Smooth muscle cell (in vitro differentiated cells): ENCODE data around the gene PTPN20. TPM values are rescaled to one million over a fixed set of nuclear protein-coding genes. Genes with fewer than 3 reads are reported as not detected.
A peak's percentile ranks its signal among the peaks of the same experiment; 100 is the strongest.

Source experiments
- DNase-seq: peaks from one replicate; lab custom pipeline; 2025; ENCODE audit not compliant: unreplicated experiment; lab: John Stamatoyannopoulos, UW
- H2AFZ ChIP-seq: fragments of 200-600 bp; sonication (generic); 2 replicates; pipeline ENCODE4 v1.6.0; 2016; ENCODE audit warnings: antibody characterized with exemption, low read depth, mild to moderate bottlenecking
- H3F3A ChIP-seq: fragments of 200-600 bp; sonication (generic); 2 replicates; pipeline ENCODE4 v1.6.0; 2017; ENCODE audit warnings: antibody characterized with exemption, low read depth
- H3K27ac ChIP-seq: fragments of 200-600 bp; sonication (generic); 2 replicates; pipeline ENCODE4 v1.5.1; 2016; ENCODE audit warnings: low read depth, mild to moderate bottlenecking
- H3K27me3 ChIP-seq: fragments of 200-600 bp; sonication (generic); 2 replicates; pipeline ENCODE4 v1.6.1; 2016; ENCODE audit warnings: low read depth, mild to moderate bottlenecking
- H3K36me3 ChIP-seq: fragments of 200-600 bp; sonication (generic); 2 replicates; pipeline ENCODE4 v1.5.1; 2016; ENCODE audit warnings: low read depth
- H3K4me1 ChIP-seq: fragments of 200-600 bp; sonication (generic); 2 replicates; pipeline ENCODE4 v1.5.1; 2016; ENCODE audit warnings: low read depth
- H3K4me2 ChIP-seq: fragments of 200-600 bp; sonication (generic); 2 replicates; pipeline ENCODE4 v1.6.0; 2016; ENCODE audit warnings: mild to moderate bottlenecking
- H3K4me3 ChIP-seq: fragments of 200-600 bp; sonication (generic); 2 replicates; pipeline ENCODE4 v1.5.1; 2016; ENCODE audit warnings: mild to moderate bottlenecking
- H3K79me2 ChIP-seq: fragments of 200-600 bp; sonication (generic); 2 replicates; pipeline ENCODE4 v1.6.0; 2016; ENCODE audit warnings: low read depth, mild to moderate bottlenecking
- H3K9ac ChIP-seq: fragments of 200-600 bp; sonication (generic); 2 replicates; pipeline ENCODE4 v1.6.0; 2016; ENCODE audit warnings: low read depth
- H3K9me3 ChIP-seq: fragments of 200-600 bp; sonication (generic); replicated peaks from 2 replicates; pipeline ENCODE4 v1.5.1; 2016; ENCODE audit warnings: low read depth
- H4K20me1 ChIP-seq: fragments of 200-600 bp; sonication (generic); 2 replicates; pipeline ENCODE4 v1.6.0; 2016; ENCODE audit warnings: low read depth
- WGBS: methylation state at CpG from one replicate; pipeline ENCODE4 v1.1.7; 2016; ENCODE audit warnings: low lambda C conversion rate; 5-methylcytosine and 5-hydroxymethylcytosine counted together
- polyA plus RNA-seq: library from polyadenylated mRNA; unstranded; fragments of >200 nt; fragmentation: Nextera tagmentation; extraction: Ambion mirVana; gene quantifications from 2 replicates; pipeline ENCODE4 v1.2.1, GENCODE V29; 2016
- total RNA-seq: library from RNA; depleted of rRNA; stranded (reverse); fragments of >200 nt; gene quantifications from 2 replicates; pipeline ENCODE4 v1.2.3, GENCODE V29; 2014
- TF ChIP-seq, protein P1 (sequence below): fragments of 200-600 bp; sonication (generic); IDR thresholded peaks from 2 replicates; pipeline ENCODE4 v1.5.1; 2017; ENCODE audit warnings: borderline replicate concordance, mild to moderate bottlenecking, antibody characterized with exemption; ENCODE audit not compliant: insufficient read depth, poor library complexity, severe bottlenecking

Gene PTPN20
- total and polyA plus RNA-seq, 2 experiments from 2014 or later, result not detected

DNA sequence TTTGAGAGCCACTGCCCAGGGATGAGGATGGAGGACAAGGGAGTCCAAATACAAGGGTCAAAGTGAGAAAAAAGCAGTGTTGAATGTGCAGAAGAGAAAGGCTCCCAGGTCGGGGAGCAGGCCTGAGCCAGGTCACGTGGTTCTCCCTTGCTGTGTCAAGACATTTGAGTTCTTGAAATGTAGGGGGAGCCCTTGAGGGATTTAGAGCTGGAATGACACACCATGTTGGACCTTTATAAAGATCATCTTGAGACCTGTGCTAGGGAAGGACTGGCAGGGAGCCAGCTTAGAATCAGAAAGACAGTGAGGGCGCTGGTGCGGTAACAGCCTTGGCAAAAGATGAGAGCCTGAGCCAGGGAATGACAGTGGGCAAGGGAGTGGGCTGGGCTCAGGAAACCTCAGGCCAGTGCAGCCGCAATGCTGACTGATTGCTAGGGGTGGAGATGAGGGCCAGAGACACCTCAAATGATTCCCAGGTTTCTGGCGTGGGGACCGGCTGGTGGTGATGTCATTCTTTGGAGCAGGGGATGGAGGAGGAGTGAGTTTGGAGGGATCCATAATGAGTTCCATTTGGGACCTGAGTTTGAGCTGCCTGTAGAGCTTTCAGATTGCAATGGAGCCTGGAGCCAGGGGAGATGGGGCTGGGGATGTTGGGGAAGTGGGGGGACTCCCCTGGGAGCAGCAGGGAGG lies 120.1 kb downstream of the PTPN20 start:
- Histone ChIP-seq H3K4me1 (no peaks in the 10 kb centered on the region), H2AFZ (no peak overlapping the region), H4K20me1 (no peaks in the 10 kb centered on the region)

DNA sequence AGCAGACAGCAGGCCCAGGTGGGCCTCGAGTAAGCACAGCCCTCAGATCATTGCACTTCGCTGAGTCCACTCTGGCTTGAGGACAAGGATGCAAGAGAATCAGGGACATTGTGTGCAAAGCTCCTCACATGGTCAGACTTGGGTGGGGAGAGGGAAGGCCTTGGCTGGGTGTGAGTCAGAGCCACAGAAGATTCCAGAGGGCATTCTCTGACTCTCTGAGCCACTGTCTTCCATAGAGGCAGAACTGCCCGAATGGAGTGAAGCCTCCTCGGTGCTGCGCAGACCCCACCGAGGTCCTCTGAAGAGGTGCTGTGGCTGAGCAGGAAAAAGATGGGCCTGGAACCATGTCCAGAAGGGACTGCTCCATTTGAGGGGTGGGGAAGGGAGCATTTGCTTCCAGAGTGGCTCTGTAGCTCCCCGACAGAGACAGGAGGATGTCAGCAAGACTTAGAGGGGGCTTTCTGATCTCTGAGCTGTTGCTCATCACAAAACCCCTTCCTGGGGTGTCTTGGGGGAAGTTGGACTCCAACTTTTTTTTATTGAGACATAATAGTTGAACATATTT lies 120.8 kb downstream of the PTPN20 start:
- H3K79me2 ChIP-seq, result no peaks in the 10 kb centered on the region
- no peaks in the 10 kb centered on the region for H3F3A ChIP-seq
- no peak overlapping the region for H3K4me3 ChIP-seq
- TF ChIP-seq, protein P1, sequence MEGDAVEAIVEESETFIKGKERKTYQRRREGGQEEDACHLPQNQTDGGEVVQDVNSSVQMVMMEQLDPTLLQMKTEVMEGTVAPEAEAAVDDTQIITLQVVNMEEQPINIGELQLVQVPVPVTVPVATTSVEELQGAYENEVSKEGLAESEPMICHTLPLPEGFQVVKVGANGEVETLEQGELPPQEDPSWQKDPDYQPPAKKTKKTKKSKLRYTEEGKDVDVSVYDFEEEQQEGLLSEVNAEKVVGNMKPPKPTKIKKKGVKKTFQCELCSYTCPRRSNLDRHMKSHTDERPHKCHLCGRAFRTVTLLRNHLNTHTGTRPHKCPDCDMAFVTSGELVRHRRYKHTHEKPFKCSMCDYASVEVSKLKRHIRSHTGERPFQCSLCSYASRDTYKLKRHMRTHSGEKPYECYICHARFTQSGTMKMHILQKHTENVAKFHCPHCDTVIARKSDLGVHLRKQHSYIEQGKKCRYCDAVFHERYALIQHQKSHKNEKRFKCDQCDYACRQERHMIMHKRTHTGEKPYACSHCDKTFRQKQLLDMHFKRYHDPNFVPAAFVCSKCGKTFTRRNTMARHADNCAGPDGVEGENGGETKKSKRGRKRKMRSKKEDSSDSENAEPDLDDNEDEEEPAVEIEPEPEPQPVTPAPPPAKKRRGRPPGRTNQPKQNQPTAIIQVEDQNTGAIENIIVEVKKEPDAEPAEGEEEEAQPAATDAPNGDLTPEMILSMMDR, result no peak
- no peaks in the 10 kb centered on the region for H3K9me3 ChIP-seq
- H3K4me2 ChIP-seq, result no peak overlapping the region
- WGBS, result 86% methylated on average over 7 of the region's 7 CpGs
- H3K27me3 ChIP-seq, result no peaks in the 10 kb centered on the region
- no peak for DNase-seq
- H3K36me3 ChIP-seq, result no peaks in the 10 kb centered on the region
- H2AFZ ChIP-seq, result peak overlapping the region; percentile 67
- H3K4me1 ChIP-seq, result no peaks in the 10 kb centered on the region
- no peak overlapping the region for H3K27ac ChIP-seq
- no peak overlapping the region for H3K9ac ChIP-seq
- no peaks in the 10 kb centered on the region for H4K20me1 ChIP-seq

More for the DNA sequence above, 120.1 kb downstream of the PTPN20 start:
- TF ChIP-seq, protein P1, result peak; percentile 8
- WGBS, result 89% methylated on average over 7 of the region's 7 CpGs
- no peaks in the 10 kb centered on the region for H3K9me3 ChIP-seq
- H3K27ac ChIP-seq, result no peak overlapping the region
- no peaks in the 10 kb centered on the region for H3K36me3 ChIP-seq
- H3K9ac ChIP-seq, result no peak overlapping the region
- H3K79me2 ChIP-seq, result no peaks in the 10 kb centered on the region
- no peaks in the 10 kb centered on the region for H3K27me3 ChIP-seq
- H3K4me3 ChIP-seq, result no peak overlapping the region
- no peak for DNase-seq
- no peak overlapping the region for H3K4me2 ChIP-seq
- H3F3A ChIP-seq, result no peaks in the 10 kb centered on the region

DNA sequence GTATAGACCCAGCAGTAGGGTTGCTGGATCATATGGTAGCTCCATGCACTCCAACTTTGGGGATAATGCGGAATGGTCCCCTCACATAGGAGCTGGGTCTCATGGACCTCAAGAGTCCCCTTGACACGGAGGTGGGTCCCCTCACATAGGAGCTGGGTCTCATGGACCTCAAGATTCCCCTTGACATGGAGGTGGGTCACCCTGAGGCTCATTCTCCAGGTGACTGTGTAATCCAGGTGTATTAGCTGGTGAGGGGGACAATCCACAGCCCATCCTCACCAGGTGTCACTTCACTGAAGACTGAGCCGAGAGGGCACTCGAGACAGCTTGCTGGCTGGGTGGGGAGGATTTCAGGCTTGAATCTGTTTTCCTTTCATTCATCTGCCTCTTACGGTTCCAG lies 121.9 kb downstream of the PTPN20 start:
- no peak overlapping the region for H3K4me3 ChIP-seq
- H3K36me3 ChIP-seq, result no peaks in the 10 kb centered on the region
- H4K20me1 ChIP-seq, result no peaks in the 10 kb centered on the region
- TF ChIP-seq, protein P1, result no peak
- WGBS, result 96% methylated on average over 5 of the region's 5 CpGs
- H3K79me2 ChIP-seq, result no peaks in the 10 kb centered on the region
- no peaks in the 10 kb centered on the region for H3K27me3 ChIP-seq
- H3K9me3 ChIP-seq, result no peaks in the 10 kb centered on the region
- no peak overlapping the region for H3K4me2 ChIP-seq
- H3K4me1 ChIP-seq, result no peaks in the 10 kb centered on the region
- H2AFZ ChIP-seq, result no peak overlapping the region
- no peak overlapping the region for H3K27ac ChIP-seq
- no peak for DNase-seq
- H3K9ac ChIP-seq, result no peak overlapping the region
- no peaks in the 10 kb centered on the region for H3F3A ChIP-seq
